Muscle of back (tissue), 13 donors: ENCODE data around the gene CST8. TPM values are rescaled to one million over a fixed set of nuclear protein-coding genes. Genes with fewer than 3 reads are reported as not detected.
"Not testable (repeated sequence)": the region's sequence is repeated elsewhere in the genome, so short reads cannot be mapped to it uniquely, and the experiment has no call there.

Experiments
- DNase-seq, 3 donors: peaks; one replicate each; pipeline versions ENCODE4 v3.0.0 to v3.0.0-alpha.2; 2013
- long read RNA-seq, 9 donors: transcript quantifications; one replicate each; lab custom pipeline, GENCODE V29; 2026
- polyA plus RNA-seq, 10 donors: library from polyadenylated mRNA; unstranded; fragments of 120-200 nt; gene quantifications; one replicate each; pipeline ENCODE4 v1.2.1, GENCODE V29; 2013; ENCODE audit not compliant: insufficient read length in 10 of 10

CST8 gene, protein sequence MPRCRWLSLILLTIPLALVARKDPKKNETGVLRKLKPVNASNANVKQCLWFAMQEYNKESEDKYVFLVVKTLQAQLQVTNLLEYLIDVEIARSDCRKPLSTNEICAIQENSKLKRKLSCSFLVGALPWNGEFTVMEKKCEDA
- polyA plus RNA-seq, result not detected
- long read RNA-seq, donor 1, result 0 reads
- long read RNA-seq, donor 2, result 0 reads
- long read RNA-seq, donor 3, result 0 reads
- long read RNA-seq, donor 4, result 0 reads
- long read RNA-seq, donor 5, result 0 reads
- long read RNA-seq, donor 6, result 0 reads
- long read RNA-seq, donor 7, result 0 reads
- long read RNA-seq, donor 8, result 0 reads
- long read RNA-seq, donor 9, result 0 reads

DNA sequence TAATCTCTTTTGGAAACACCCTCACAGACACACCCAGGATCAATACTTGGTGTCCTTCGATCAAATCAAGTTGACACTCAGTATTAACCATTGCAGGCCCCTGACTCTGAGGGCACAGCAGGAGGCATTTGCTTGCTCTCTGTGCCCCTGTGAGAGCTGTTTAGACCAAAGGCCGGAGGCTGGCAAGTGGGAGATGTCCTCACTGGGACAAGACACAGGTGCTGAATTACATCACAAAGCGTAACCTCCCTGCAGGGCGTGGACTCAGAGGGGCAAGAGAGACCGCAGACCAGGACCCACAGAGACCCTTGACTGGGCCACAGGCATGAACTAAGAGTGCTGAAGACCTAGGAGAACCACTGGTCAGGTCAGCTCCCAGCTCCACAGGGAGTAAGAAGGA, at the start of gene CST8:
Gene CST8, plus strand, starts transcription at position 301 of the 400 bp plus-strand sequence. CDS start 551 bp downstream, outside the sequence.
- DNase-seq, result no peak

DNA sequence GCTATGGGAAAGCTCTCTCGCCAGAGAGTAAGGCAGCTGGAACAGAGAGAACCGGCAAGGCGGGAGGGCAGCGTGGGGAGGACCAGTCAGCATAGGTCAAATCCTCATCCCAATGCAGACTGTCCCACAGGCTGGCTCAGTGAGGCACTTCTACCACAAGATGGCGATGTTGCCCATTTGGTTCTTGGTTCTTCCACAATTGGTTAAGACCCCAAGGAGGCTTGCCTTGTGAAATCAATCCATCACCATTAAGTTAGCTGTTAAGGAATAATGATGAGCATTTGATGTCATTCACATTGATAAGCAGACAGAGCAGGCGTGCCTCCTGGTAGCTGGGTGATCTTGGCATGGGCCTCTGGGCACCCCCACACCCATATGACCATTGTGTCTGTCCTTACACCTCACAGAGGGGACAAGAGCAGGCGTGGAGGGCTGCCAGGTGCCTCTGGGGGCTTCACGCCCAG, 49.0 kb upstream of the CST8 start:
- peak; percentile 71 to 85 (median 75) for DNase-seq

DNA sequence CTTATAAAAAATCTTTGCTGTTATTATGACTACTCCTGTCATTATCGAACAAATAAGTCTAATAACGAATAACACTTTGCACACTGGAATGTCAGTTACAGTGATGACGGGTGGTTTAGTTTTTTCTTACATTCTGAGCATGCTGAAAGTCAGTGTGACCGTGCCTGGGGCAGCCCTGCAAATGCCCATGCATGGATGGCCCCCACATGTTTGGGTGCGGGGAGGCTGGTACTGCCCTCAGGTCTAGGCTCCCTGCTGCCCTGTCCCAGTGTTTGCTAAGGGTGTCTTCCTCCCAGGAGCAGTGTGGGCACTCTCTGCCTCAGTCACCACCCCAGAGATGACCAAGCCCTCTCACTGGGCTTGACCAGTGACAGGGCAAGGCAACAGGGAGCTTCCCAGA, 48.5 kb upstream of the CST8 start:
- DNase-seq, result no peak

DNA sequence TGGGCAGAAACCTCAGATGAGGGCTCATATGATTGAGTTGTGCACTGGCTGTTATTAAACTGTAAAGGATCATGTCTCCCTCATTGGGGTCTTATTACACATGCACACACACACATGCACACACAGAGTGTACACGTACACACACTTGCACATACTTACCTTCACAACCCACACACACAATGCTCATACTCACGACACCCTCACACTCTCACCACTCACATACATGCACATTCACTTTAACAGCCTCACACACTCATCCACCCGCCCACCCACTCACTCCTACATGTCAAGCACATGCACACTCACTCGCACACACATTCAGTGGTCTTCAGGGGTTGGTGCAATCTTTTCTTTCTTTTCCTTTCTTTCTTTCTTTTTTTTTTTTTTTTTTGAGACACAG, 46.1 kb upstream of the CST8 start:
- DNase-seq, result no peak

DNA sequence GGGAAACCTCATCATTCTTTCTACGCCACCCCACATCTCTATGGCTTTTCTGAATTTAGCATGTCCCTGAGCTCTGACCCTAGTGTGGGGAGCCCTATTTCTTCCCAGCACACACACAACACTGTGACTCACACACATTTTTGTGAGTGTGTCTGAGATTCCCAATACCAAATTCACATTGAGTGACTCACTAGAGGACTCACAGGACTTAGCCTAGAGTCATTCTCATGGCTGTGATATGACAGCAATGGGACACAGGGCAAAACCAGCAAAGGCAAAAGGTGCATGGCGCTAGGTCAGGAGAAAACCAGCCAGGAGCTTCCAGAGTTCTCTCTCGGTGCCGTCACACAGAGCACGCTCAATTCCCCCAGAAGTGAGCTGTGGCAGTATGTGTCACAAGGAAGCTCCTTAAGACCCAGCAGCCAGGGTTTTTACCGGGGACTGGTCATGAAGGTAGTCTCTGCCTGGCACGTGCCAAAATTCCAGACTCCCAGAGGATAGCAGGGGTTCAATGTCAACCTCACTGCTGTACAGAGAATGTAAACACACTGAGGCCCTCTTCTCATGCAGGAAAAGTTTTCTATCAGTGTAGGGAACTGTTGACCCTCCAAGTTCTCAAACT, 45.2 kb upstream of the CST8 start:
- peak in 1 of 3 donors; percentile 66 for DNase-seq

DNA sequence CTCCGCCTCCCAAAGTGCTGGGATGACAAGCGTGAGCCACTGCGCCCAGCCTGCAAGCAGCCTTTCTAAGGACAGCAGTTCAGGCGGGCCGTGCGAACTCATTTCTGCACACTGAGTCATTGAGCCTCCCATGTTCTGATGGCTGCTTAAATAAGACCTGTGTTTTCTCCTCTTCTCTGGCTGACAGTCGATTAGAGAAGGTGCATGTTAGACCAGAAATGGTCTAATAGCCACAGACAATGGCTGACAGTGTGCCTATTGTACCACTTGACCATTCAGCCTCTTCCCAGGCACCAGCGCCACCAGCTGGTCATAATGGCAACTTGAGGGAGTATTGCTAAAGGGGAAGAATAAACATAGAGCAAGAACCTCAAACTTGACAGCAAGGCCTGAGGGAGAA, 44.4 kb upstream of the CST8 start:
- DNase-seq, result no peak

DNA sequence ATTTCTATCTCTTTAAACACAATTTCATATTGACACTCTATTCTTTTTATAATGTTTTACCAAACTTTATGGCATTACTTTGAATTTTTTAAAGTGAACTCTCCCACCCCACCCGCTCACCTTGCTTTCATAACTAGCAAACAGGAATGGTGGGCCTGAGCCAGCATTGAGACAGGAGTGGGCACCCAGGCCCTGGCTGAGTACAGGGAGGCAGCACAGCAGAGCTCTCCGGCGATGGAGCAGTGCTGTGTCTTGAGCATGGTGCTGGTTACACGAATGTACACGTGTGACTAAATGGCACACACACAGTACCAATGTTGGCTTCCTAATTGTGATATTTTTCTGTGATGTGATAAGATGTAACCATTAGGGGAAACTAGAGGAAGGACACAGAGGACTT, 42.8 kb upstream of the CST8 start:
- DNase-seq, result no peak

DNA sequence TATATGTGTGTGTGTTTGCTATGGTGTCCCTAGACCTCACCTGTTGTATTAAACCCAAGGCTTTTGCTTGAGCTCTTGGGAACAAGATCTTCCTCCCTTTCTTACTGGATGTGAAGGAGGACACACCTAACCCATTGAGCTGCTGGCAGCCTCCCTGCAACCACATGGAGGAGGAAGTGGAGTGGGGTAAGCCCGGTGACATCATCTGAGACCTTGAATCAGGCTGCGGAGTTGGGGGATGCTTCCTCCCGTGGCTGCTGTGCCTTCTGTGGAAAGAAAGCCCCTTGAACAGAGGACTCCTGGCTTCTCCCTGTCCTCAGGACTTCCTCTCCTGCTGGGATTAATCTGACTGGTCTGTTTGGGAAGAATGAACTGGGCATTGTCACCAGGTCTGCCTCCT, 41.5 kb upstream of the CST8 start:
- no peak for DNase-seq

DNA sequence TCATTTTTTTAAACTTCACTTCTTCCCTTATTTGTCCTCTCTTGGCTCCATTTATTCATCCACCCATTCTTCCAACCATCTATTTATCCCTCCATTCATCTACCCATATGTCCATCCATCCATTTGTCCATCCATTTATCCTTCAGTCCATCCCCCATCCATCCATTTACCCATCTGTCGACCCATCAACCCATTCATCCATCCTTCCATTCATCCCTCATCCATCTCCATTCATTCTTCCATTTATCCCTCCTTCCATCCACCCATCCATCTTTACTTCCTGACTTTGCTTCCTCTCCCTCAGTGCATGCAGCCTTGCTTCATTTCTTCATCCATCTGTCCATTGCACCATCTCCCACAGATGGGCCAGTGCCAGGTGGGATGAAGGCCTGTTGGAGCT, 40.0 kb upstream of the CST8 start:
- no peak for DNase-seq

DNA sequence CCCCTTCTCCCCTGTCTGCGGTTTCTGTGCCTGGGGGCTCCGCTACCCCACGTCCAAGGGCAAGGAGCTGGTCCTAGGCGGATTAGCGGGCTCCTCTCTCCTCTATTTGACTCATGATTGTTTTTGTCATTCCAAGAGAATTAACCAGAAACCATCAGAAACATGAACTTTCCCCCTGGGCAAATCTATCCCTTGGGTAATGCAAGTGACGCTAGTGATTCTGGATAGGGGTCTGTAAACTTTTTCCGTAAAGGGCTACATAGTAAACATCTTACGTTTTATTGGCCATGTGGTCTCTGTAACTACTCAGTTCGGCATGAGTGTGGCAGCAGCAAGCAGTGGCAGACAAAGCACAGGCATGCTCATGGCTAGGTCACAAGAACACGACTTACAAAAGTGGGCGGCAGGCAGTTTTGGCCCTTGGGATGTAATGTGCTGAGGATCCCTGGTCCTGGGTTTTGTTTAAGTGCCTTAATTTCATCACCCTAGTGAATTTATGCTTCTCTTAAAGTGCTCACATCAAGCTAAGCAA, 38.9 kb upstream of the CST8 start:
- no peak for DNase-seq

DNA sequence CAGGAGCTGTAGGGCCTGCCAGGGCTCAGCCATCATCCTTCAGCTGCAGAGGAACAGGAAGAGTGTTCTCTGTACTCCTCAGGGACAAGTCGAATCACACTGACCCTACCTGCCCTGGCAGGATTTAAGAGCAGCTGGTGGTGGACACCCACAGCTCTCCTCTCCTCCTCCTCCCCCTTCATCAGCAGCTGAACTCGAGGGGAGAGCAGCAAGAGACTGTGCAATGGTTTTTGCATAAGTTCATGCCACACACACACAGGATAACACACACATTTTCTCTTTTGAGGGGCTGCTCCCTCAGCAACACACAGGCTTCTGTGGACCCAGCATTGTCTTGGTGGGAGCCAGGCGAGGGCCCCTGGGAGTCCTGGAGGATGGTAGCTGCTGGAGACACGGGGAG, 38.1 kb upstream of the CST8 start, which contains the start of gene CST11:
Gene CST11, minus strand, starts transcription at position 101 of the 400 bp plus-strand sequence. Its CDS starts 65 bp downstream, at position 36.
- no peak for DNase-seq

DNA sequence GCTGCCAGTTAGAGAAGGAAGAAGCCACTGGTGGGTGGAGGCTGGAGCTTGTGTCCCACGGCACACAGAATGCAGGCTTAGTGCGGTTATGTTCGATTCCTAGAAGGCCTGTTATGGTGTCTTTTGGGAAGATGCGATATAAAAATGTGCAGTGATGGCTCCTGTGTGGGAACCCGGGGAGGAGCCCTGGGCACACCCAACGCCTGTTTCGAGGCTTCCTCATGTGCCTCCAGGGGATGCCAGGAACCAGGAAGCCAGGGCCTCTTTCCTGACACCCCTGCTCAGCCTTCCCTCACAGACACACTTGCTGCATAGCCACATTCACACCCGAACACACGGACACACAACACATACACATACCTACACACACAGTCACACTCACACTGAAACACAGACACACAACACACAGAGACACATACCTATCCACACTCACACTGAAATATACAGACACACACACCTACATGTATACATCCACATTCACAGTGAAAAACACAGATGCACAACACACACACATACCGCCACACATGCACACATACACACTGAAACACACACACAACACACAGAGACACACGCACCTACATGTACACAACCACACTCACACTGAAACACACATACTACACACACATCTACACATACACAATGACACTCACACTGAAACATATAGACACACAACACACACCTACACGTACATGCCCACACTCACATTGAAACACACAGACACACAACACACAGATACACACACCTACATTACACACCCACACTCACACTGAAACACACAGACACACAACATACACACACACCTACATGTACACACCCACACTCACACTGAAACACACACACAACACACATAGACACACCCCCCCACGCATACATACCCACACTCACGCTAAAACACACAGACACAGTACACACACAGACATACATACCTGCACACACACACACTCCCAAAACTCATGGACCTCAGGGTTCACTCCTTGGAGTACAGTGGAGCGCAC, 37.1 kb upstream of the CST8 start:
- DNase-seq, result no peak

DNA sequence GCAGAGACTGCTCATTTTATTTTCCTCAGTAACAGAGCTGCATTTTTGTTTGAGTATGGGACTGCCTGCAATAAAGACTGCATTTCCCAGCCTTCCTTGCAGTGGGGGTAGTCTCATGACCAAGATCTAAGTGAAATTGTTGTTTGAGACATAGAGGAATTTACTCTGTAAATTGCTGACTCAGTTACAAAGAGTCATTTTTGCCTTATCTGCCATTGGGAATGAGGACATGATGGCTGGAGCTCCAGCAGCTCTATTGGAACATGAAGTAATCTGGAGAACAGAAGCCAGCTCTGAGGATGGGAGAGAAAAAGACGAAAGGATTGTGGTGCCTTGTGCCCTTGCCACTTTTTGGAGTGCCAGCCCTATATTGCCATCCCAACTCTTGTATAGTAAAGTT, 36.1 kb upstream of the CST8 start:
- DNase-seq, result no peak

DNA sequence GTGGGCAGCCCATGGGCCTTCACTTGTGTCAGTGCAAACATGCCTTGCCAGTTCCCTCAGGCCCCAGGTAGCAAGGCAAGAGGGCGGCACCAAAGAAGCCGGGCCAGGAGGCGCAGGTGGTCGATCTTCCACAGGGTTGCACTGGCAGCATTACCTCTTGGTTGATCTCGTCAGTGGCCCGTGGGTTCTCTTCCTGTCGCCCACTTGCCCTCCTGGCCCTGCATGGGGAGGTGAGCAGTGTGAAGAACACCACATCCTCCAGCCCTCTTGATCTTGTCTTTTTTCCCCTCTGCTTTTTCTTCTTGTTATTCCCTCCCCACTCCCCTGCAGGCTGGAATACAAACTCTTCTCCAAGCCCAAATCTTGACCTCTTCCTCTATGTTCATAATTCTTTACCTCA, 35.3 kb upstream of the CST8 start:
- DNase-seq, result no peak

DNA sequence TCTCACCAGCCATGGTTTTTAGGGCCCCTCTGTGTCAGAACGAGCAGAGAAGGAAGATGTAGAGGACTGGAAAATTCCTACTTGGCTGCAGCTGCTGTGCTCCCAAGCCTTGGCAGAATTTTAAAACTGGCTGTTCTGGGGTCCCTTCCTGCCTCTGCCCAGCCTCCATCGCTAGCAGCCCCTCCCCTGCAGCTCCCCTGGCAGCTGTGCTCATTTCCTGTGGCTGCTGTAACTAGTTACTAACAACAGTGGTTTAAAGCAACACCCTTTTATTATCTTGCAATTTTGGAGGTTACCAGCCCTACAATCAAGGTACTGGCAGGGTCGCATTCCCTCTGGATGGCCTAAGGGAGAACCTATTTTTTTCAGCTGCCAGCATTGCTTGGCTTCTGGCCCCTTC, 34.5 kb upstream of the CST8 start:
- peak in 1 of 3 donors; percentile 51 for DNase-seq

DNA sequence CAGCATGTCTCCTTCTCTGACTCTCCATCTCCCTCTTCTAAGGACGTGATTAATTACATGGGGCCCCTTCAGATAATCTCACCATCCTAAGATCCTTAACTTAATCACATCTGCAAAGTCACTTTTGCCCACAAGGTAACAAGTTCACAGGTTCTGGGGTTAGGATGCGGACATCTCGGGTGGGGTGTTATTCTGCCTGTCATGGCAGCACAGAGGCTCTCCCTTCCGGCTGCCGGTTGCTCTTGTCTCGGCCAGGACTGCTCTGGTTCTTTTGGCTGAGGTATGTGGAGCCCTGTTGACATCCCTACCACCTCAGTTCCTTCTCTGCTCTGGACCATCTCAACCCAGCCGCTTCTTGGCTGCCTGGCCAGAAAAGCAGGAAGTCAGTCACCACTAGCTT, 34.0 kb upstream of the CST8 start:
- DNase-seq, result no peak

DNA sequence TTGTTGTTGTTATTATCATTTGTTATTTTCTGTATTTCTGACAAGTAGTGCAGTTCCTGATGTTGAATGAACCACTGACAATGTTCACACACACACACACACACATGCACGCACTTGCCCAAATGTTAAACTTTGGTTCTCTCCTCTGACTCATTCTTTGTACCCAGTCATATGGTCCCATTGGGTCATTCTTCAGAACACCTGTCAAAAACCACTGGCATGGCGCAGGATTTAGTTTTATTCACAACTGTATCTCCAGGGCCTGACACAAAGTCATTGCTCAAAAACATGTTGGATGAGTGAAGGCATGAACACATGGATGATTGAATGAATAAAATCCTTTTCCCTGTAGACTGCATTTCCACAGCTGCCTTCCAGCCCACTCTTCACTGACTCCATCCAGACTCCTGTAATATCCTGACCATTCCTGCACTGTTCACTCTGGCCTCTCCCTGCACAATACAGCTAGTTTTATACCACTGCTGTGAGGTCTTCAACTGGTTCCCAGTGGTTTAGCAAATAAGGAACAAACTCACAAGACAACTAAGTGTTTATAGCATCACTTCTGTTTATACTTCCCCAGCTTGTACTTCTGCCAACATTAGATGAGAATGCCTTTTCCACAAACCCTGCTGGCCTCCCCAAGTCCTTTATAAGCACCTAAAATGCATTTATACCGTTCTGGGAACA, 31.3 kb upstream of the CST8 start:
- peak in 1 of 3 donors; percentile 62 for DNase-seq

DNA sequence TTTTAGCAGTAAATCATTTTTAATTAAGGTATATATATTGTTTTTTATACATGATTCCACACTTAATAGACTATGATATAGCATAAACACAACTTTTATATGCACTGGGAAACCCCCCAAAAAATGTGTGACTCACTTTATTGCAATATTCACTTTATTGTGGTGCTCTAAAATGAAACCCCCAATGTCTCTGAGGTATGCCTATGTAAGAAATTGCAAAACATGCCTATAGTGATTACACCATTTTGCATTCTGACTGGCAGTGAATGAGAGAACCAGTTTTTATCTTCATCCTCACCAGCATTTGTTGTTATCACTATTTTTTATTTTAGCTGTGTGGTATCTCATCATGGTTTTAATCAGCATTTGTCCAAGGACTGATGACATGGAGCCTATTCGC, 29.7 kb upstream of the CST8 start:
- DNase-seq, result no peak

DNA sequence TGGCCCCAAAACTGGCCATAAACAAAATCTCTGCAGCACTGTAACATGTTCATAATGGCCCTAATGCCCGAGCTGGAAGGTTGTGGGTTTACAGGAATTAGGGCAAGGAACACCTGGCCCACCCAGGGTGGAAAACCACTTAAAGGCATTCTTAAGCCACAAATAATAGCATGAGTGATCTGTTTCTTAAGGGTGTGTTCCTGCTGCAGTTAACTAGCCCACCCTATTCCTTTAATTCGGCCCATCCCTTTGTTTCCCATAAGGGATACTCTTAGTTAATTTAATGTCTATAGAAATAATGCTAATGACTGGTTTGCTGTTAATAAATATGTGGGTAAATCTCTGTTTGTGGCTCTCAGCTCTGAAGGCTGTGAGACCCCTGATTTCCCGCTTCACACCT, 24.0 kb upstream of the CST8 start:
- DNase-seq, result not testable (repeated sequence)

DNA sequence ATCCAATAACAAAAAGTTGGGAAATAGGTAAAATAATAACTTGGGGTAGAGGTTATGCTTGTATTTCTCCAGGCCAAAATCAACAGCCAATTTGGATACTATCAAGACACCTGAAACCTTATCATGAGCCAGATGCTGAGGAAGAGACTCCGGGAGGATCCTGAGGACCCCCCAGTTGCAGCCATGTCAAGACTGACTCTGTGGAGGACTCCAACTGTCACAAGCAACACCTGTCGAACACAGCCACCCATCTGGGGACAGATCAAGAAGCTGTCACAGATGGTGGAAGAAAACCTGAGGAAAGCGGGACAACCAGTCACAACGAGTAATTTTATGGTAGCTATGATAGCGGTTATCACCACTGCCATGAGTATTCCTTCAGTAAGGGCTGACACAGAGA, 18.6 kb upstream of the CST8 start:
- not testable (repeated sequence) for DNase-seq

DNA sequence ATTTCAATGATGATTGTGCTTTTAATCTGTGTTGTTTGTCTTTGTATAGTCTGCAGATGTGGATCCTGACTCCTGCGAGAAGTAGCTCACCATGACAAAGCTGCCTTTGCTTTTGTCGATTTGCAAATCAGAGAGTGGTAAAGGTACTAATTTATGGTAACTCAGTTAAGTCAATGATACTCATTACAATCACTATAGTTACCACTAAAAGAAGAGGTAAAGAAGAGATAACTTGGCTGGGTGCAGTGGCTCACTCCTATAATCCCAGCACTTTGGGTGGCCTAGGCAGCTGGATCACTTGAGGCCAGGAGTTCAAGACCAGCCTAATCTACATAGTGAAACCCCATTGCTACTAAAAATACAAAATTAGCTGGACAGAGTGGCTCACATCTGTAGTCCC, 17.6 kb upstream of the CST8 start:
- DNase-seq, result not testable (repeated sequence)
